Cardiac fibroblast (primary cell): ENCODE results near the gene CD14.
"Not testable (repeated sequence)": the region's sequence is repeated elsewhere in the genome, so short reads cannot be mapped to it uniquely, and the experiment has no call there.

ENCODE experiments used
- DNase-seq, 2 donors: peaks; one replicate each; pipeline versions ENCODE4 v3.0.0 to v3.0.0-alpha.2; 2010; ENCODE audit warnings: low read depth in 2 of 2
- H3K4me3 ChIP-seq, 2 donors: replicated peaks in 1 of 2; 1 replicate in 1 of 2; 2 replicates in 1 of 2; pipeline ENCODE4 v1.5.1; 2011; ENCODE audit warnings: low read depth in 2 of 2, low read length in 2 of 2, mild to moderate bottlenecking in 2 of 2, moderate library complexity in 1 of 2
- TF ChIP-seq, protein P1 (sequence below): IDR thresholded peaks from one replicate; pipeline ENCODE4 v1.5.1; 2011; ENCODE audit warnings: low read depth, mild to moderate bottlenecking, low read length, inconsistent platforms

CD14 gene

DNA sequence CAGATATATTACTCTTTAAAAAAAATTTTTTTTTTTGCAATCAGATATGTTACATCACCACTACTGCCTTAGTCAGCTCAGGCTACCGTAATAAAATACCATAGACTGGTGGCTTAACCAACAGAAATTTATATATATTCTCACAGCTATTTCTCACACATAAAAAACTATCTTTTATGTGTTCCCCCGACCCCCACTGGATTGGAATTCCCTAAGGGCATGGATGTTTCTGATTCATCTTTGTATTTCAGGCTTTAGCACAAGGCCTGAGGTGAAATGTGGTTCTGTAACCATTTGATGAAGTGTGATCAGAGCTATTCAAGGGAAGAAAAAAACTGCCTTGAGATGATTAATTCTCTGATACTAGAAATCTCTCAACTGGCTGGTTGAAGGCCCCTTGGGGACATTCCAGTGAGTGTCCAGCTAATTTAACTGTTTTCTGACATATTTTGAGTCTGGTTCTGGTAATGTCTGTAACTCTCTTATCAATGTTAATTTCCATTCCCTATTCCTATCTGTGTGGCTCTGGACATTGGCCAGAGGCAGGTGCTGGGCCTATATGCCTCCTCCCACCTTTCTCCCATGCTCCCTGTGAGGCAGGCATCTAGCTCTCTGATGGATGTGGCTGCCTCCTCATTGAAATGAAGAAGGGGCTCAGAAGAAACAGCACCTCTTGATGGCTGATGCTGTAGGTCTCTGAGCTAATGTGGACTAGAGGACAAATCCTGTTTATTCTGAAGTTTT lies 2.5 kb downstream of the CD14 start:
- H3K4me3 ChIP-seq = no peak overlapping the region
- TF ChIP-seq, protein P1, sequence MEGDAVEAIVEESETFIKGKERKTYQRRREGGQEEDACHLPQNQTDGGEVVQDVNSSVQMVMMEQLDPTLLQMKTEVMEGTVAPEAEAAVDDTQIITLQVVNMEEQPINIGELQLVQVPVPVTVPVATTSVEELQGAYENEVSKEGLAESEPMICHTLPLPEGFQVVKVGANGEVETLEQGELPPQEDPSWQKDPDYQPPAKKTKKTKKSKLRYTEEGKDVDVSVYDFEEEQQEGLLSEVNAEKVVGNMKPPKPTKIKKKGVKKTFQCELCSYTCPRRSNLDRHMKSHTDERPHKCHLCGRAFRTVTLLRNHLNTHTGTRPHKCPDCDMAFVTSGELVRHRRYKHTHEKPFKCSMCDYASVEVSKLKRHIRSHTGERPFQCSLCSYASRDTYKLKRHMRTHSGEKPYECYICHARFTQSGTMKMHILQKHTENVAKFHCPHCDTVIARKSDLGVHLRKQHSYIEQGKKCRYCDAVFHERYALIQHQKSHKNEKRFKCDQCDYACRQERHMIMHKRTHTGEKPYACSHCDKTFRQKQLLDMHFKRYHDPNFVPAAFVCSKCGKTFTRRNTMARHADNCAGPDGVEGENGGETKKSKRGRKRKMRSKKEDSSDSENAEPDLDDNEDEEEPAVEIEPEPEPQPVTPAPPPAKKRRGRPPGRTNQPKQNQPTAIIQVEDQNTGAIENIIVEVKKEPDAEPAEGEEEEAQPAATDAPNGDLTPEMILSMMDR = no peak
- peak in 1 of 2 donors; percentile 25 for DNase-seq

DNA sequence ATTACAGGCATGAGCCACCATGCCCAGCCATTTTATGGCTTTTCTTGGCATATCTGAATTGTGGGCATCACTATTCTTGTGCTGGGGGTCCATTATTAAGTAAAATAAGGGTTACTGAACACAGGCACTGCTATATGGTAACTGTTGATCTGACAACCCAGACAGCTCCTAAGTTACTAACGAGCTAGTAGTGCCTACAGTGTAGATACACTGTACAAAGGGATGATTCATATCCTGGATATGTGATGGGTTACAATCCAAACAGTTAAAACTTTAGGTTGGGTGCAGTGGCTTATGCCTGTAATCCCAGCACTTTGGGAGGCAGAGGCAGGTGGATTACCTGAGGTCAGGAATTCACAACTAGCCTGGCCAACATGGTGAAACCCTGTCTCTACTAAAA lies 4.3 kb downstream of the CD14 start:
- no peak overlapping the region for H3K4me3 ChIP-seq
- DNase-seq = peak in 1 of 2 donors; percentile 53
- TF ChIP-seq, protein P1 = no peak

DNA sequence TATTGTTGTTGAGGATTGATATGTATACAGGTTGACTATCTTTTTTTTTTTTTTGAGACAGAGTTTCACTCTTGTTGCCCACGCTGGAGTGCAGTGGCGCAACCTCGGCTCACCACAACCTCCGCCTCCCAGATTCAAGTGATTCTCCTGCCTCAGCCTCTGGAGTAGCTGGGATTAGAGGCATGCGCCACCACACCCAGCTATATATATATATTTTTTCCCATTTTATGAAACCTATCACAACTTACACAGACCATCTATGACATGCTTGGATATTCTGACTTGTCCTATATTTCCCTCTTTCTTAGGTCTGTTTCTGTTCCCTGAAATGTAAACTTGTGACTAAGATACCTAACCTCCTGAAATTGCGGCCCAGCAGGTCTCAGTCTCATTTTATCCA lies 5.0 kb downstream of the CD14 start:
- TF ChIP-seq, protein P1 = no peak
- no peak for DNase-seq
- no peak overlapping the region for H3K4me3 ChIP-seq

DNA sequence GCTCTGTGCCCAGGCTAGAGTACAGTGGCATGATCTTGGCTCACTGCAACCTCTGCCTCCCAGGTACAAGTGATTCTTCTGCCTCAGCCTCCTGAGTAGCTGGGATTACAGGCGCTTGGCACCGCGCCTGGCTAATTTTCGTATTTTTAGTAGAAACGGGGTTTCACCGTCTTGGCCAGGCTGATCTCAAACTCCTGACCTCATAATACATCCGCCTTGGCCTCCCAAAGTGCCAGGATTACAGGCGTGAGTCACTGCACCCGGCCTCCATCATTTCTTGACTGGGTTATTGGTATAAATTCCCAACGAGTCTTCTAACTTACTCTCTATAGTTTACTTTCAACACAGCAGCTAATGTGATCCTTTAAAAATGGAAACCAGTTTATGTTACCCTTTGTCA lies 8.1 kb downstream of the CD14 start:
- H3K4me3 ChIP-seq = not testable (repeated sequence)
- peak in 1 of 2 donors; percentile 18 for DNase-seq

DNA sequence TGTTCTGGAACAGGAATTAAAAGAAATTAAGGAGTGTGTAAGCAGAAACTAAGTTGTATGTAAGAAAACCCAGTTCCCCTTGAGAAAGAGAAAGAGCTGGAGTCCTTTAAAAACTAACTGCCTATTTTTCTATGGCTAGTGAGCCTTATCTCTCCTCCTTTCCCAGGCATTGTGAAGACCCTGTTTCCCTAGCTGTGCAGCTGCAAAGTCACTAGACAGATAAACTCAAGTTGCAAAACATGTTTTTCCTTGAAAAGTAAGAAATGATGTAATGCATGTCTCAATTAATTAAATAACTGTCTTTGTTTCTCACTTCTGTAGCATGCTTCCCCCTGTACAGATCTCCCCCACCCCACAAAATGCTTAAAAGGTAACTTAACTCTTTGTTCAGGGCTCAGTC lies 9.9 kb downstream of the CD14 start:
- H3K4me3 ChIP-seq, DNase-seq: not testable (repeated sequence)

DNA sequence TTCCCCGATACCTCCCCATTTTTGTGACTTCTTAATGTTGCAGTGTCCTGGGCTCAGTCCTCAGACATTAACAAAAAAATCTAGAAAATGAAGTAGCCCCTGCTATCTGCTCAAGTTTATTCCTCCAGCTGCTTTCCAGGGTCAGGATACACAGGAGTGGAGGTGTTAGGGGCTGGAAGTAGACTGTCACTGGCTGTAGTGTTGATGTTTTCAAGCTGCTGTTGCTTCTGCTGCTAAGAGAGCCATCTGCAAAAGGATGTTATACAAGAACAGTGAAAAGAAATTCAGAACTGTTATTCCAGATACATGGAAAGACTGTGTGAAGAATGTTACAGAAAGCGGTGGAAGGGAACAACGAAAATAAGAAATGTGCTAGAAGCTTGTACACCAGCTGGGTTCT lies 10.7 kb downstream of the CD14 start:
- no peak for DNase-seq
- no peak overlapping the region for H3K4me3 ChIP-seq
- TF ChIP-seq, protein P1 = no peak

DNA sequence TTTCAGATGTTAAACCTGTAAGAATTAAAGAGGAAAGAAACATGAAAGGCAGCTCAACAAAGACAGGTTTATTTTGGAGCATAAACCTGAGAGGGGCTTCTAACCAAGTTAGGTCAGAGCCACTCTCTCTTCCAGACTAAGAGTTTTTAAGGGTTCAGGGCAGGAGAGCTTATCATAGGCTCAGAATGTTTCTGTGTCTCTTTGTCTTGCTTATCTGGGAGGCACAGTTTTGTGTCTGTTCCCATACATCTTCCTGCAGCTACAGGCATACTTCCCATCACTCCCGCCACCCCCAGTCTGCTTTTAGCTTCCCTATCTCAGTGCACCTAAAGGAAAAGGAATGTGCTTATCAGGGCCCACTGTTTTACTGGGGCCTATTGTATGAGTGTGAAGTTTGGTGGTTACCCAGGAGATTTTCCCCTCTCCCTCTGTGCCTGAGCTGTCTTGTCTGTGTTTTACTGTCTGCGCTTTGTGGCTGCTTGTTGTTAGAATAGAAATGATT lies 21.9 kb downstream of the CD14 start:
- TF ChIP-seq, protein P1 = no peak
- peak in 1 of 2 donors; percentile 63 for DNase-seq
- no peak overlapping the region for H3K4me3 ChIP-seq

DNA sequence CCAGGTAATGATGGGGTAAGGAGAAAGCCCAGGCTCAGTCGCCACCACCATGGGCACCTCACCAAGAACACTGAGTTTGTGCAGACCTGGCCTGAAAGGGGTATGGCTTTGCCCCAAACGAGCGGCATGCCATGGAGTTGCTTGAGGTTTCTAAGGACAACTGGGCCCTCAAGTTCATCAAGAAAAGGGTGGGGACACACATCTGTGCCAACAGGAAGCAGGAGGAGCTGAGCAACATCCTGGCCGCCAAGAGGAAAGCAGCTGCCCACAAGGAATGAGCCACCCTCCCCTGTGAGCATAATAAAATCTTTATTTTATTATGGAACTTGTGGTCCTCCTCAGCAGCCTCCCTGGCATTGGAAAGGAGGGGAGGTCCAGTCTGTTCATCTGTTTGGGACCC lies 23.8 kb downstream of the CD14 start:
- peak; percentile 40 to 61 for DNase-seq
- TF ChIP-seq, protein P1 = no peak
- H3K4me3 ChIP-seq = no peak overlapping the region
